Sciatic nerve (tissue), 2 donors: Measurements from ENCODE around the gene LVRN. TPM values are rescaled to one million over a fixed set of nuclear protein-coding genes. Genes with fewer than 3 reads are reported as not detected.

Experiments
- ATAC-seq: fragments of 200-7000 bp; cut with Tn5 transposase; one replicate; pipeline ENCODE4 v1.9.1; 2020; ENCODE audit warnings: mild to moderate bottlenecking, moderate library complexity
- DNase-seq: peaks from one replicate; pipeline ENCODE4 v3.0.0-alpha.2; 2020; ENCODE audit warnings: low spot score
- intact Hi-C: fragments of 100-400 bp; cut with DNase I; formaldehyde crosslinking; loops from one replicate; pipeline ENCODE4 v1.14.2; 2022
- total RNA-seq: library from RNA; stranded (reverse); fragmentation: NEBNext Ultra II Directional; extraction: Animal tissue kit (Norgen Biotek cat#: 25700); gene quantifications from one replicate; pipeline ENCODE4 v1.2.1, GENCODE V29; 2021
- donor health status: DM: no; HTN: no; CAD: no.
- donor health status: DM: no; HTN: no; CAD: no.

LVRN gene
- total RNA-seq, 1 donor from 2014 or later: 5.6 TPM

GRCh38 chr5:116063950-116064349 lies 101.7 kb downstream of the LVRN start:
- DNase-seq (no peak), ATAC-seq (no peak)
- intact Hi-C loops: no loop called here

GRCh38 chr5:116068028-116068632 lies 105.9 kb downstream of the LVRN start:
- ATAC-seq (peak; percentile 62), DNase-seq (no peak)
- intact Hi-C loops: no loop called here

DNA sequence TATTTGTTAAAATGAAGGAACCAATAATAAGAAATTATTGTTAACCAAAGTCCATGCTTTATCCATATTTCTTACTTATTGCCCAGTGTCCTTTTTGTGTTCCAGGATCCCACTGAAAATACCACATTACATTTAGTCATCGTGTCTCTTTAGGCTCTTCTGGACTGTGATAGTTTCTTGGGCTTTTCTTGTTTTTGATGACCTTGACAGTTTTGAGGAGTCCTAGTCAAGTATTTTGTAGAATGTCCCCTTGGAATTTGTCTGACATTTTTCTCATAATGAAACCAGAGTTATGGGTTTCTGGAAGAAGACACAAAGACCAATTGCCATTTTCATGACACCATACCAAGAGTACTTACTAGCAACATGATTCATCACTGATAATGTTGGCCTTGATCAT lies 108.9 kb downstream of the LVRN start:
- no peak for ATAC-seq
- no peak for DNase-seq
- intact Hi-C loops: no loop called here

DNA sequence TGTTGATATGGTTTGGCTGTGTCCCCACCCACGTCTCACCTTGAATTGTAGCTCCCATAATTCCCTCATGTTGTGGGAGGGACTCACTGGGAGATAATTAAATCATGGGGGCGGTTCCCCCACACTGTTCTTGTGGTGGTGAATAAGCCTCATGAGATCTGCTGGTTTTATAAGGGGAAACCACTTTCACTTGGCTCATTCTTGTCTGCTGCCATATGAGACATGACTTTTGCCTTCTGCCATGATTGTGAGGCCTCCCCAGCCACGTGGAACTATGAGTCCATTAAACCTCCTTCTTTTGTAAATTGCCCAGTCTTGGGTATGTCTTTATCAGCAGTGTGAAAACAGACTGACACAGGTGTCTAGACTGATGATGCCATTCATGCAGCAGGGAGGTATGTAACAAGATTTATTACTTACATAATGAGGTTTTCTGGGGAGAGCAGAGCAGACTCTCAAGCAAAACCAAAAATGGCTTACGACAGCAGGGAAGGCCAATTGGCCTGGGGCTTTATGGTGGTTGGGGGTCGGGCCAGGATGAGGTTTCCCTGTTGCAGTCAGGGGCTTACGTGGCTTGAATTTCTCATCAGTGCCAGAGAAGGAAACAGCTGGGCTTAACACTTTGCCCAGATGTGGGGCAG lies 113.0 kb downstream of the LVRN start:
- ATAC-seq: no peak
- intact Hi-C loops: no loop called here
- DNase-seq: no peak

DNA sequence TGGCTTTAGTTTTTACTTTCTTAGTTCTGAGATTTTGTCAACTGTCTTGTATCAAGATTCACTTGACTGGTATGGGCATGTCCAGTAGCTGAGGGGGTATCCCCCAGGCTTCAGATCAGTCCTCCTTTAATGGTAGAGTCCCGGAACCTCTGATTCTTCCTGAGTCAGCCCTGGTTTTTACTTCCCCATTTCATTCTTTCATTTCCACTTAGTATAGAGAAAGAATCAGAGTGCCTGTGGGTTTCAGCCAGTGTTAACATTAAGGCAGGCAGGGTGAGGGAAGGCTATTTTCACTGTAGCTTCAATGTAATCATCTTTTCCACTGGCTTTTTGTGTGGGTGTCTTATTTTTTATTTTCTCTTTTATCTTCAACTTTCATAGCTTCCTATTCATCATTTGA lies 114.2 kb downstream of the LVRN start:
- no peak for DNase-seq
- intact Hi-C loops: no loop called here
- ATAC-seq: no peak

Other genes starting within 250 kb of the LVRN start
- gene CDO1, start 145.8 kb upstream of the LVRN start, total RNA-seq: 72.8 TPM
- 44.6 TPM for gene ATG12, start 120.9 kb upstream of the LVRN start, total RNA-seq
- 106 TPM for gene AP3S1, start 120.5 kb upstream of the LVRN start, total RNA-seq
- not detected for gene ARL14EPL, start 70.0 kb downstream of the LVRN start, total RNA-seq
- 33.3 TPM for gene COMMD10, start 122.5 kb downstream of the LVRN start, total RNA-seq